ENCODE results near the gene TEX13B. TPM values are rescaled to one million over a fixed set of nuclear protein-coding genes. Genes with fewer than 3 reads are reported as not detected.
"Not testable (repeated sequence)": the region's sequence is repeated elsewhere in the genome, so short reads cannot be mapped to it uniquely, and the experiment has no call there.

The TEX13B gene, protein sequence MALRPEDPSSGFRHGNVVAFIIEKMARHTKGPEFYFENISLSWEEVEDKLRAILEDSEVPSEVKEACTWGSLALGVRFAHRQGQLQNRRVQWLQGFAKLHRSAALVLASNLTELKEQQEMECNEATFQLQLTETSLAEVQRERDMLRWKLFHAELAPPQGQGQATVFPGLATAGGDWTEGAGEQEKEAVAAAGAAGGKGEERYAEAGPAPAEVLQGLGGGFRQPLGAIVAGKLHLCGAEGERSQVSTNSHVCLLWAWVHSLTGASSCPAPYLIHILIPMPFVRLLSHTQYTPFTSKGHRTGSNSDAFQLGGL
- not detected in 2 replicates for total RNA-seq

DNA sequence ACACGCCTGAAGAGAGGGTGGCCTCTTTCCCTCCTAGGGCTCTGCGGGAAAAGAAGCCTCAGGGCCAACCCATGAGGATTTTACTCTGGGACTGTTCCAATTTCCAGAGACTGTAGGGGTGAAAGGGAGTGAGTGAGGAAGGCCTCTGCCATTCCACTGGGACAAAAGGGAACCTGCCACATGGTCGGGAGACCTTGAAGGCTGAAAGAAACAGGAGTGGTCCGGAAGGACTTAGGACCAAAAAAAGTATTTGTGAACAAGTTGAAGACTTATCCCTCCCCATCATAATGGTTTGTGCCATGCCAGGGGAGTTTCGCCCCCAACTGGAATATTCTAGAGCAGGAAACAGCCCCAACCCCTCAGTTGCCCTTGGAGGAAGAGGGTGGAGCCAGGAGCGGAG, at the start of gene TEX13B:
TEX13B (minus strand) TSS at position 15 of the 400 bp plus-strand sequence. CDS start 243 bp downstream, outside the sequence.
- DNase-seq = no peak

DNA sequence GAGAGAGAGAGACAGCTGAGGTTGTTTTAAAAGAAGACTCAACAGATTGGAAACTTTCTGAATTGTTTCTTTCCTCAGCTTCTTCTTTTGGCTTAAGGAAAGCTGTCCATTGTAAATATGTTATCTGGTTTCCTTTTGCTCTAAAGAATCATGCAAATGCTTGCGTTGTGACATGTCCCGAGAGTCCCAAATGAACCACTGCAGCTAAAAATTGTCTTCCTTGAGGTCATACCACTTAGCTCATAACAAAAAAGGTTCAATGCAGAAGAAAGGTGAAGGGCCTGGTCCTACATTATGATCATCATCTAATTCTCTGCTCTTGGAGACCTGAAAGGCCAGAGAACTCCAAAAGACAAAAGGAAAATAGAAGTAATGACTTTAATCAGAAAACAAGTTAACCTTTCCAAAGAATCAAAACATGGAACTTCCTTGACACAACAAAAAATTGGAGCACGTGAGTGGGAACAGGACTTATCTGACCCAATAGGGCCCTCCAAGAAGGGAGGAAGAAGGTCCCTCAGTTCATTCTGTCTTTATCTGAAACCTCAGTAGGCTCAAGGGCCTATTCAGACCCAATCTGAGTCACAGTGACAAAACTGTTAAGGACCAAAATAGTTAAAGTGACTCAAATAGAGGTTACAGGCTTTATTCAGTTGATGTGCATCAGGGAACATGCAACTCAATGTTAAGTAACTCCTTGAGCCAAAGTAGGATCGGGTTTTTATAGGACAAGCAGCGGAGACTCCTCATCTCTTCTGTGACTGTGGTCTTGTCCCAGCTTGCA, 48.0 kb upstream of the TEX13B start:
- DNase-seq = no peak

DNA sequence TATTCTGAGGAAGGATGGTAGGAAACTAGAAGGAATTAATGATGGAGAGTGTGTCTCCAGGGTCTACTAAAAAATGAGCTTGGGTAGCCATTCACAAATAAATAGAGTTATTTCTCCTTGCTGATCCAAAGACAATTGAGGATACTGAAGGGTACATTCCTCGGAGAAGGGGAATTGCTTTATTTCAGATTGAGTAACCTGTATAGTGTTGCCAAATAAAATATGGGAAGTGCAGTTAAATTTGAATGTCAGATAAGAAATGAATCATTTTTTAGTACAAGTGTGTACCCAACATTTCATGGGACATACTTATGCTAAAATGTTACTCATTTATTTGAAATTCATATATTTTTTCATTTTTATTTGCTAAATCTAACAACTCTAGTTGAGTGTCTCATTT, 46.7 kb upstream of the TEX13B start:
- DNase-seq = no peak

DNA sequence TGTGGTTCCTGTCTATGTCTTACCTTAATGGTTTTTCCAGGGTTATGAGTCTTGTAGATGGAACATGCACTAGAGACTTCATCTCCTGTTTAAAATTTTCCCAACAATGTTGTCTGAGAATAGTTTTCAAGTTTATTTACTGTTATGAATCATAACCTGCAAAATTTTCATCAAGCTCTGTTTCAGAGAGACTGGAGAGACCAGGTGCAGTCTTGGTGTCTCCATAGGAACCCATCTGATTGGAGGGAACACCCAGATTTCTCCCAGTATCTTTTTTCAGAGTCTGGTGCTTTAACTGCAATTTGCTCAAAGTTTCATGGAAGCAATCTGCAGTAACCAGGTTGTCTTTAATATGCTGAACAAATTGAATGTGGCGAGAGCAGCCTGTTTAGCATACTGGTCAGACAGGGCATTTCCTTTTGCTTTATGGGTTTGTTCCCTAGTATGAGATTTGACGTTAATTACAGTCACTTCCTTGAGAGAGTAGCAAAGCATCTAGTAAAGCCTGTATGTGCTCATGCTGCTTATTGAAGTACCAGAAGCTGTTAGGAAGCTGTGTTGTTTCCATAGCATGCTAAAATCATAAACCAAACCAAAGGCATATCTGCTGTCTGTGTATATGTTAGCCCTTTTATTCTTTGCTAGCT, 43.9 kb upstream of the TEX13B start:
- DNase-seq = peak; percentile 69

DNA sequence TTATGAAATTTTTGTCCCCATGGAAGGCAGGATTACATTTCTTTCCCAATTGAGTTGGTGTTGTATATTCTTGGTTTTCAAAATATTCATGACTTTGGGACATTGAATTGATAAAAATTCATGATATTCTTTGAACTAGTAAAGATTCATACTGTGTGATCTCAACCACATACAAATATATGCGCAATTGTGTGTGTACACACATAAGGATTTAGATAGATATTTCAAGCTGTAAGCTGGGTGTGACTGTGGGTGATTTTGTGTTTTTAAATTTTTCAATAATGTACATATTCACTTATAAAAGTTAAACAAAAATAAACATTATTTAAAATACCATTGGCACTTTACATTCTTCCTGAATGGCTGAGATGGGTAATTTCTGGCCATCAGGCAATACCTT, 43.2 kb upstream of the TEX13B start:
- no peak for DNase-seq

DNA sequence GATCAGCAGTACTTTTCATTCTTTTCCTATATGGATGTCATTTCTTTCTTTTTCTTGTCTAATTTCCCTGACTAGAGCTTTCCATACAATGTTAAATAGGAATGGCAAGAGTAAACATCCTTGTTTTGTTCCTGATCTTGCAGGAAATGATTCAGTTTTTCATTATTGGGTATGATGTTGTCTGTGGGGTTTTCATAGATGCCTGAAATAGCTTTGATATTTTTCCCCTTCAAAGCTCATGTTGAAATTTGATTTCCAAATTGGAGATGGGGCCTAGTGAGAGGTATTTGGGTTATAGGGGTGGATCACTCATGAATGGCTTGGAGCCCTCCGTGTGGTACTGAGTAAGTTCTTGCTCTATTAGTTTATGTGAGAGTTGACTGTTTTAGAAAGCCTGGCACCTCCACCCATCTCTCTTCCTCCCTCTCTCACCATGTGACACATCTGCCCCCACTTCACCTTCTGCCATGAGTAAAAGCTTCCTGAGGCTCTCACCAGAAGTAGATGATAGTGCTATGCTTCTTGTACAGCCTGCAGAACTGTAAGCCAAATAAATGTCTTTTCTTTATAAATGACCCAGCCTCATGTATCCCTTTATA, 40.4 kb upstream of the TEX13B start:
- peak; percentile 53 for DNase-seq

DNA sequence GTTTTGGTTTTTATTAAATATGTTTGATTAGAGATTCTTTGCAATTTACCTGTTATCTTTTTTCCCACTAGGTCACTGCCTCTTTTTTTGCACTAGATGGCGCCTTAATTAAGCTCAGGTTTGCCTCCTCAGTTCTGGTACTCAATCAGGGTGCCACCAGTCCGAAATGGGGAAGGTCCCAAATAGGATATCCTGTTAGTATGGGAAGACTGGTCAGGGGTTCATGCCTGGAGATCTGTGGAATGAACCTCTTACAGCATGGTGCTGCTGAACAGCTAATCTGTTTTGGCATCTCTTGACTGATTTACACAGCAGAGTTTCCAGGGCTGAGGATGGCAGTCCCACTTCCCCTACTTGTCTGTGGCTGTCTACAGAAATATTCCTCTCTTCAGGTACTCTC, 38.5 kb upstream of the TEX13B start:
- DNase-seq = peak; percentile 55

DNA sequence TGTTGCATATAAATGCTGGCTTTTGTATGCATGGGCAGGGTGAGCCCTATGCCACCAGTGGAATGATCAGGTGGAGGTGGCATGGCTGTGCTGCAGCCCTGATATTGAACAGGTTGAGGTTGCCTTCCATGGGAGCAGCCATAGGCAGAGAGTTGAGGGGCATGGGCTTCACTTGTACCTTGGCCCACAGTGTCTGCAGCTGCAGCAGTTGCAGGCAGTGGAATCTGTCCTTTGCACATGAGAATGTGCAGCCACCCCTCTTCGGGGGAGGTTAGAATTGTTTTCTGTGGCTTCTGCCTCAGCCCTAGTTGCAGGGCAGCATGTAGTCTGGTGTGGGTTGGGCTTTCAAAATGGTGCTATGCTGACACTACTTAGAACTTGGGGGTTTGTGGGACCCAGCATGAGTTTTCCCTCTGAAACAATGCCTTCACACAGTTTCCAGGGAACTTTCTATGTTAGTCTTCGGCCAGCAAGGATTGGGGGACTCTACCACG, 37.3 kb upstream of the TEX13B start:
- DNase-seq = no peak

DNA sequence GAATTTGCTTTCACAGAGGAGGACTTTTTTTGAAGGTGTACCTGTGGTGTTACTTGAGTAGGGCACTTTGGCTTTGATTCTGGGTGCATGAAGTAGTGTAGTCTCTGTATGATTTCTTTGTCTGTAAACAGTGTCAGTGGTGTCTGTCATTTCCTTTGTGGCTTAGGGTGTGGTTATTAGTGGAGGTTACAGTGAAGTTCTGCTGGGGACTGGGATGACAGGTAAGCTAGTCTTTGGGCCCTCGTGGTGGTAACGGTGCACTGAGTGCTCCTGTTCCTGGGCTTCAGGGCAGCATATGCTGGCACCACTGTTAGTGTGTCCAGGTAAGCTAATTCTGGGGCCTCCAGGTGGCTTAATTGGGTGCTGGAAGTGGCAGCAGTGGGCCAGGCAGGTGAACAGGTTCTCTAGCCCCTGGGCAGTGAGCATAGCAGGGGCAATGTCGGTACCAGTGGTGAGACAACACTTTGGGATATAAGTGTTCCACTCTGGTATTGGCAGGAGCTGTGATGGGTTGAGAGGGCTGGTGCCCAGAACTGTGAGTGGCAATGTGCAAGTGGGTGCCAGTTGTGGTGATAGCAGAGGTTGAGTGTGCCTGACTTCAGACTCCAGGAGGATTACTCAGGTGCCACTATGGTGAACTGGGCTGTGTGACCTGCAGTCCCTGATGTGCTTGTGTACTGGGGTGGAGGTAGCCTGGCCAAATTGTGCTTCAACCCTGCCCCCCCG, 36.6 kb upstream of the TEX13B start:
- no peak for DNase-seq

DNA sequence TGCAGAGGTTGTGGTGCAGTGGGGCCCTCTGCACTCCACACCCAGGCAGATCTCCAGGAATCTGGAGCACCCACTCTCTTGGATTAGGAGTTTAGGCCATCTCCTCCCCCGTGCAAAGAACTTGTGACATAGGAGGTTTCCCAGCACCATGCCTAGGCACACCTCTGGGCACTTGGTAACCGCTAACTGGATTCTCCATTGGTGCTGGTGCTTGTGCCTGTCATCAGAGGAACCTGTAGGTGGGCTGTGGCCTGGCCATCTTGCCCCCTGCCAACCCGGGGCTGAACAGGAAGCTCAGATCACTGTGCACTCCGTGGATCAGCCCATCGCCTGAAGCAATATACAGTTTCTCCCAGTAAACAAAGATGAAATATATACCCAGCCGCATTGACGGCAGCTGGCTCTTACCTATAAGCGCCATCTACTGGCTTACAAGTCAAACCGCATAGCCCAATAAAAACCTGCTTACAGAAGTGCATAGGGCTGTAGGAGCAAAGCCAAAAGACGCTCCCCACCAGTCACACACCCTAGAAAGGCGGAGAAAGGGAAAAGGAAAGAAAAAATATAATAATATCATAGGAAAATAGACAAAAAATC, 19.1 kb upstream of the TEX13B start:
- DNase-seq = peak; percentile 64

DNA sequence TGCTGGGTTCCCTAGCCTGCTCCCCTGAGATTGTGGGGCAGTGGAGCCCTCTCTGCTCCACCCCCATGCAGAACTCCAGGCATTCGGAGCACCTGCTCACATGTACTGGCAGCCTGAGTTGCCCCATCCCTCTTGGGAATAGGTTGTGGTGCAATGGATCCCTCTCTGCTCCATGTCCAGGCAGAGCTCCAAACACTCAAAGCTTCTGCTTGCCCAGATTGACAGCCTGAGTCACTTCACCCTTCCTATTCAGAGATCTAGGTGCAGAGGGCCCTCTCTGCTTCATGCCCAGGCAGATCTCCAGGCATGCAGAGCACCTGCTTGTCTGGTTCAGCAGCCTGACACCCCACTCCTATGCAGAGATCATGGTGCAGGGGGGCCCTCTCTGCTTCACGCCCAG, 18.6 kb upstream of the TEX13B start:
- no peak for DNase-seq

DNA sequence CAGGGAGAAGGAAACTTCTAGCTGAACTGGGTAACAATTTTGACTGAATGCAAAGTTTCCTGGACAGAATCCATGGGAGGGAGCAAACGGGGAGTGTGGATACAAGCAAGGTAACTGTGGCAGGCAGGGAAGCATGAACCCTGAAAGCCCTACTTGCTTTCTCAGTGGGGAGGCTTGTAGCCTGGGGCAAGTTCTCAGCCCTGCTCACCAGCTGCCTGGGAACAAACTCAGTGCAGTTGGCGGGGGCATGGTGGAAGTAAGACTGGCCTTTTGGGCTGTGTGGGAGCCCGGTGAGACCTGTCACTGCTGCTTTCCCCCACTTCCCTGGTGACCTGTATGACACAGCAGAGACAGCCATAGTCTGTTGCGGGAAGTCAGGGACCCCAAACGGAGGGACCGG, 14.0 kb upstream of the TEX13B start:
- DNase-seq = no peak

DNA sequence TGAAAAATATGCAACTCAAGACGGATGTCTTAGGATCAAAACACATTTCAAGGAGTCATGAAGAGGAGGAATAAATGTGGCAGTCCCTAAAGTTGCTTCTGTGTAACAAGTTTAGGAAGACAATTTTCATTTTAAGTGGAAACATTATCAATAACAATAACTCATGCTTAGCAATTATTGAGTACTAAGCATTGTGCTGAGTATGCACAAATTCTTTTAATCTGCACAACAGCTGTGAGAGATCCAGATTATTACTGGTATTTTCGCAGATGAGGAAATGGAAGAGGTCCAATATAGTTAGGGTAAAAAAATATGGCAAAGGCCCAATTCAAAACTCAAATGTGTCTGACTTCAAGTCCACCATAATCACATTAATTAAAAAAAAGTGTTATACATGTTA, 2.9 kb upstream of the TEX13B start:
- no peak for DNase-seq

DNA sequence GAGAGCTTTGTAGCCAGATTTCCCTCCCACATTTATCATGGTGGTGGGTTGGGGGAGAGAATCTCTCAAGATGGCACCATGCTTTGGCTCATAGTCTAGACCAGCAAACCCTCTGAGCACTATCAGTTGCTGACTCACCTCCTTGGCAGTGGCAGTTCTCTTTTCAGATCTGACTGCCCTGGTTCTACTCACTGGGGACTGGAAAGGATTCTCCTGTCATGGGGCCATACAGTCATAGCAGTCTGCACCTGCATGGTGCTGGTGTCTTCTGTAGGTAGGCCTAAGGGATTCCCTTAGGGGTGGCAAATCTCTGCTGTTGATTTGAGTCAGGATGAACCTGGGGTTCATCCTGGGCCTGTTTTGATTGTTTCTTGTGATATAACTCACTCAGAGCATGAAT, 2.6 kb downstream of the TEX13B start:
- no peak for DNase-seq

DNA sequence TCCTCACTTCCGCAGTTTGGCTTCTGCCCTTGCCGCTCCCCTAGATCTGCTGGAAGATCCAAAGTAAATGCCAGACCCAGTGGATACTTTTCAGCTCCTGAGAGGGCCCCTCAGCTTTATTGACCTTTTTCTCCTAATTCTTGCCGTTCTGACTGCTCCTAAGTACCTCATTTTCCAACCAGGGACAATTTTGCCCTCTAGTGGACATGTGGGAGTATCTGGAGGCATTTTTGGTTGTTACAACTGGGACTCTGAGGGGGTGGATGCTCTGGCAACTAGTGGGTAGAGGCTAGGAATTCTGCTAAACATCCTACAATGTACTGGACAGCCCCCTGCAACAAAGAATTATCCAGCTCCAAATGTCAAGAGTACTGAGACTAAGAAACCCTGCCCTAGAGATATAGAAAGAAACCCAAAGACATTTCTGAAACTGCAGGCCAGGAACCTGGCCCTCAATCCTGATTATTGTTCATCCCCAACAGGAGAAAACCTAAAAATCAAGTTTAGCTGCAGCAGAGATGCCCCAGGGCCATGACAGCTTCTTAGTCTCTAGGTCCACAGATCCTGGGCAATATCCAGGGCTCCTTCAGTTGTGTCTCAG, 3.4 kb downstream of the TEX13B start:
- DNase-seq = peak; percentile 60

DNA sequence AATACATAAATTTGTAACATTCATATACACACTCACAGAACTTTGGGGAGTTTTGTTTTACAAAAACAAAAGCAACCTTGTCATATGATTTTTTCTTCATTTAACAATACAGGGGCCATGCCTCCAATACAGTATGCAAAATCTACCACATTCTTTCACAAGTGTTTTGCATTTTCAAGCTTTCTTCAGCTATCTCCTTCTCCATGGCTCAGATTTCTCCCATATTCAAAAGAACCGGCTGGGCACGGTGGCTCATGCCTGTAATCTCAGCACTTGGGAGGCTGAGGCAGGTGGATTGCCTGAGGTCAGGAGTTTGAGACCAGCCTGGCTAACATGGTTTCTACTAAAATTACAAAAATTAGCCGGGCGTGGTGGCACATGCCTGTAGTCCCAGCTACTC, 4.1 kb downstream of the TEX13B start:
- DNase-seq = no peak

DNA sequence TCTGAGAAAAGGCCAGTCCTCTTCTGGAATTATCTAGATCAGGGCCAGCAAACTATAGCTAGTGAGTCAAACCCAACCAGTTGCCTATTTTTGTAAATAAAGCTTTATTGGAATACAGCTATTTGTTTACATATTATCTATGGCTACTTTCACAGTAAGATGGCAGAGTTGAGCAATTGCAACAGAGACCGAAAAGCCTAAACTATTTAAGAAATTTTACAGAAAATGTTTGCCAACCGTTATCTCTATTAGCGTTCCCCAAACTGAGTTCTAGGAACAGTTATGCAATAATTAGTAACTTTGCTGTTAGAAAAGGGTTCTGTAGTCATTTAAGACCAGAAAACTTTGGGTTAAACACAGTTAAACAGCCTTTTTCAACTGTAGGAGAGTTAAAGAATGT, 10.5 kb downstream of the TEX13B start:
- no peak for DNase-seq

DNA sequence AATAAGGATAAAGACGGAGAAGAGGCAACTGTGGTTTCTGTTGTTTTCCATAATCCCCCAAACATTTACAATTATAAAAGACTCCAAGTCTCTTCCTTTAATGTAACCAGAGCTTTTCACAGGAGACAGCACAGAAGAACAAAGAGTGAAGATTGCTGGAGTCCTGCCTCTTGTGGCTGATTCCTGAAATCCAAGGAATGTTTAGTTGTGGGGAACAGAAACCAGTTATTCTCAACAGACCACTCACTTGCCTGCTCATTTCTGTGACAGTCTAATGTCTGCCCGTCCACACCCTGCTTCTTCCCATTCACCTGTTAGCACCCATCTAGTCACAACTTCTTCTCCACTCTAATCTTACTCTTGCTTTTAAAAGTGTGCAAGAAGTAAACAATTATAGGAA, 12.1 kb downstream of the TEX13B start:
- DNase-seq = no peak

DNA sequence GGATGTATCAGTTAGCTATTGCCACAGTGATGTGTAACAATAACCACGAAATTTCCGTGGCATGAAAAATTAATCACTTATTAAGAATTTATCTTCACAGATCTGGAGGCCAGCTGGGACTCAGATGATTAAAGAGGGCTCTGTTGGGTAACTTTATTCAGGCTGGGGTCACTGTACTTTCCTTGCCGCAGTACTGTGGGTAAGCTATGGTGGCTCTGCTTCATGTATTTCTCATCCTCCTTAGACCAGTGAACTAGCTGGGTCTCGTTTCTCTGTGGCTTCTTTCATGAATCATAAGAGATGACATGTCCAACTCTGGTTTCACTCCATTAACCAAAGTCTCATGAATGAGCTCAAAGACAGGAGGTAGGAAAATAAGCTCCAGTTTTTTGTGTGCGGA, 13.5 kb downstream of the TEX13B start:
- no peak for DNase-seq

DNA sequence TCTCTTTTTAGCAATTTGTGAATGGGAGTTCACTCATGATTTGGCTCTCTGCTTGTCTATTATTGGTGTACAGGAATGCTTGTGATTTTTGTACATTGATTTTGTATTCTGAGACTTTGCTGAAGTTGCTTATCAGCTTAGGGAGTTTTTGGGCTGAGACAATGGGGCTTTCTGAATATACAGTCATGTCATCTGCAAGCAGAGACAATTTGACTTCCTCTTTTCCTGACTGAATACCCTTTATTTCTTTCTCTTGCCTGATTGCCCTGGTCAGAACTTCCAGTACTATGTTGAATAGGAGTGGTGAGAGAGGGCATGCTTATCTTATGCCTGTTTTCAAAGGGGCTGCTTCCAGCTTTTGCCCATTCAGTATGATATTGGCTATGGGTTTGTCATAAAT, 26.8 kb downstream of the TEX13B start:
- DNase-seq = not testable (repeated sequence)

DNA sequence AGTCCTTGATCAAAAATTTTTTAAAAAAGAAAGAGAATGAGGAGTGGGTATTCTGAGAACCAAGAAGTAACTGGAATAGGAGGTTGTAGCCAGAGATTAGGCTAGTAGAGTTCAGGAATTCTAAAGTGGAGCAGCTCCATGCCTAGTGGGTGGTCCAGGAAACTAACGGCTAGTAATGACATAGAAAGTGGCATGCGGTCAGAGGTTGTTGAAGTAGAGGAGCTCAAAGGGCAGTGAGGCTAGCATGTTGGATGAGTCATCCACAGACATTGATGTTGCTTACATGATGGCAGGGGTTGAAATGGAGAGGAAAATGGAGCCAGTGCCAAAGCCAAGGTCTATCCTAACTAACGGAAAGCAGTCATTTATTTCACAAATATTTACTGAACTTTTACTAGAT, 42.1 kb downstream of the TEX13B start:
- DNase-seq = no peak

DNA sequence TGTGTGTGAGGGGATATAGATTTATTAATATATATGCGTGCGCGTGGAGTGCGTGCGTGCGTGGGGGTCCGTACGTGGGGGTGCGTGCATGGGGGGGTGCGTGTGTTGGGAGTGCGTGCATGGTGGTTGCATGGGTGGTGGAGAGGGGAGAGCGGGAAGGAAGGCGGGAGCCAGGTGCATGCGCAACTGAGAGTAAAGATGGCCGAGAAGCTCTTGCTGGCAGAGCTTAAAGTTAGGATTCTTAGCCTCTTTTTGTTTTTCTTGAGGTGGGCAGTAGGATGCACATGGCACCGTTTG, 45.8 kb downstream of the TEX13B start:
- no peak for DNase-seq

Data from dermis blood vessel endothelial cell (primary cell).